ENCODE data around the gene SALL4. TPM values are rescaled to one million over a fixed set of nuclear protein-coding genes. Genes with fewer than 3 reads are reported as not detected.

SALL4 gene
- total RNA-seq, 4 donors from 2014 or later = 0.13 to 0.34 (median 0.21) TPM; not detected in 1

GRCh38 chr20:51775241-51775640 lies 27.1 kb downstream of the SALL4 start:
- intact Hi-C loops (cut with DNase I; ENCODE audit: low total_unique reads) = no loop called here
- WGBS, 2 donors = 70 to 73% methylated on average over 1 of the region's 1 CpG
- DNase-seq (ENCODE audit: low spot score in 2 of 2) = no peak
- H3K4me3 ChIP-seq (ENCODE audit: low read depth, poor library complexity, severe bottlenecking) = no peak overlapping the region
- TF ChIP-seq POLR2A (IDR thresholded peaks at IDR 0.05) = no peak
- TF ChIP-seq CTCF (IDR thresholded peaks at IDR 0.05) = no peak

- no peak overlapping the region for H3K4me3 ChIP-seq (ENCODE audit: low read depth, poor library complexity, severe bottlenecking)
- intact Hi-C loops (cut with DNase I; ENCODE audit: low total_unique reads) = no loop called here
- WGBS, 2 donors = 93 to 94% methylated on average over 4 of the region's 4 CpGs
- no peak for DNase-seq (ENCODE audit: low spot score in 2 of 2)
- TF ChIP-seq POLR2A (IDR thresholded peaks at IDR 0.05) (no peak), CTCF (IDR thresholded peaks at IDR 0.05) (no peak)
These were observed 30.1 kb downstream of the SALL4 start for GRCh38 chr20:51772236-51772635.

GRCh38 chr20:51769976-51770615 lies 32.2 kb downstream of the SALL4 start:
- H3K4me3 ChIP-seq (ENCODE audit: low read depth, poor library complexity, severe bottlenecking) = no peak overlapping the region
- no peak for DNase-seq (ENCODE audit: low spot score in 2 of 2)
- intact Hi-C loops (cut with DNase I; ENCODE audit: low total_unique reads) = no loop called here
- WGBS, 2 donors = 87 to 90% methylated on average over 9 of the region's 9 CpGs
- TF ChIP-seq CTCF (IDR thresholded peaks at IDR 0.05) (no peak), POLR2A (IDR thresholded peaks at IDR 0.05) (no peak)

- 35 to 43% methylated on average over 12 of the region's 16 CpGs for WGBS, 2 donors
- TF ChIP-seq CTCF (IDR thresholded peaks at IDR 0.05) (no peak), POLR2A (IDR thresholded peaks at IDR 0.05) (no peak)
- H3K4me3 ChIP-seq (ENCODE audit: low read depth, poor library complexity, severe bottlenecking) = no peak overlapping the region
- no peak for DNase-seq (ENCODE audit: low spot score in 2 of 2)
- intact Hi-C loops (cut with DNase I; ENCODE audit: low total_unique reads) = no loop called here
These were observed 33.4 kb downstream of the SALL4 start for GRCh38 chr20:51768759-51769517.

GRCh38 chr20:51767867-51768758 lies 34.2 kb downstream of the SALL4 start, which contains the start of gene ATP9A:
Gene ATP9A (minus strand): TSS chr20:51768390. CDS start chr20:51768369, 21 bp downstream.
- WGBS, 2 donors = 1% methylated on average over 32 of the region's 131 CpGs
- DNase-seq (ENCODE audit: low spot score in 2 of 2) = peak in 1 of 2 donors; percentile 86
- H3K4me3 ChIP-seq (ENCODE audit: low read depth, poor library complexity, severe bottlenecking) = peak within 1 kb of the TSS; percentile 62
- no peak for TF ChIP-seq POLR2A (IDR thresholded peaks at IDR 0.05)
- TF ChIP-seq CTCF (IDR thresholded peaks at IDR 0.05) = no peak
- intact Hi-C loops (cut with DNase I; ENCODE audit: low total_unique reads) = no loop called here
